GM12875 (cell line): Measurements from ENCODE around the gene TLE3.

Experiments
- H3K4me3 ChIP-seq: one replicate; pipeline ENCODE4 v1.5.1; 2011; ENCODE audit warnings: low read depth, low read length, control low read depth
- CTCF ChIP-seq: IDR thresholded peaks from 2 replicates; pipeline ENCODE4 v1.5.1; 2011; ENCODE audit warnings: low read depth, mild to moderate bottlenecking, control low read depth, inconsistent platforms, low read length, moderate library complexity, borderline replicate concordance; ENCODE audit not compliant: insufficient read depth

Gene TLE3

GRCh38 chr15:70051948-70052633 lies 45.6 kb downstream of the TLE3 start:
- no peak overlapping the region for H3K4me3 ChIP-seq
- no peak for TF ChIP-seq CTCF

GRCh38 chr15:70050970-70051369 lies 46.7 kb downstream of the TLE3 start:
- H3K4me3 ChIP-seq: no peak overlapping the region
- no peak for TF ChIP-seq CTCF

- no peak for TF ChIP-seq CTCF
- no peak overlapping the region for H3K4me3 ChIP-seq
Measured at GRCh38 chr15:70050441-70050840, 47.3 kb downstream of the TLE3 start.

GRCh38 chr15:70049701-70050301 lies 47.9 kb downstream of the TLE3 start:
- TF ChIP-seq CTCF: no peak
- H3K4me3 ChIP-seq: no peak overlapping the region

GRCh38 chr15:70048578-70049514 lies 48.9 kb downstream of the TLE3 start:
- no peak for TF ChIP-seq CTCF
- no peak overlapping the region for H3K4me3 ChIP-seq

- H3K4me3 ChIP-seq: no peak overlapping the region
- no peak for TF ChIP-seq CTCF
Measured at GRCh38 chr15:70048198-70048565, 49.5 kb downstream of the TLE3 start.
